Activated T-helper 9 cell treated with anti-CD3 and anti-CD28 coated beads, Interleukin-2, amount 50 U/mL, for 16 hours (primary cell): ENCODE results near the gene ARRDC5.
"Not testable (repeated sequence)": the region's sequence is repeated elsewhere in the genome, so short reads cannot be mapped to it uniquely, and the experiment has no call there.

Experiments used
- DNase-seq: peaks from one replicate; pipeline ENCODE4 v3.0.0-alpha.2; 2020; ENCODE audit warnings: low read depth

The ARRDC5 gene

GRCh38 chr19:4909897-4910593, 7.3 kb upstream of the ARRDC5 start:
- peak; percentile 89 for DNase-seq

- no peak for DNase-seq
Measured at GRCh38 chr19:4909156-4909896, 6.6 kb upstream of the ARRDC5 start, which contains the start of gene UHRF1. Gene UHRF1, plus strand, starts transcription at chr19:4909501. Its CDS starts 1,385 bp downstream, at chr19:4910886.

GRCh38 chr19:4908781-4909155, 6.1 kb upstream of the ARRDC5 start:
- DNase-seq = no peak

GRCh38 chr19:4908360-4908759, 5.7 kb upstream of the ARRDC5 start:
- no peak for DNase-seq

GRCh38 chr19:4906963-4907362, 4.3 kb upstream of the ARRDC5 start:
- no peak for DNase-seq

- no peak for DNase-seq
Measured at GRCh38 chr19:4904481-4904880, 1.8 kb upstream of the ARRDC5 start.

- not testable (repeated sequence) for DNase-seq
Measured at GRCh38 chr19:4900879-4901278, 1.8 kb downstream of the ARRDC5 start.

GRCh38 chr19:4897146-4897545, 5.5 kb downstream of the ARRDC5 start:
- no peak for DNase-seq

GRCh38 chr19:4896372-4896771, 6.3 kb downstream of the ARRDC5 start:
- DNase-seq = no peak

- DNase-seq = not testable (repeated sequence)
Measured at GRCh38 chr19:4892962-4893361, 9.7 kb downstream of the ARRDC5 start.

GRCh38 chr19:4891066-4891465, 11.6 kb downstream of the ARRDC5 start:
- no peak for DNase-seq

GRCh38 chr19:4889034-4889815, 13.5 kb downstream of the ARRDC5 start:
- DNase-seq = no peak

GRCh38 chr19:4887803-4888202, 14.9 kb downstream of the ARRDC5 start:
- DNase-seq = not testable (repeated sequence)

GRCh38 chr19:4884993-4885392, 17.7 kb downstream of the ARRDC5 start:
- DNase-seq = not testable (repeated sequence)

GRCh38 chr19:4882874-4883273, 19.8 kb downstream of the ARRDC5 start:
- DNase-seq = not testable (repeated sequence)

- DNase-seq = no peak
Measured at GRCh38 chr19:4879041-4879440, 23.7 kb downstream of the ARRDC5 start.

- no peak for DNase-seq
Measured at GRCh38 chr19:4878491-4878968, 24.2 kb downstream of the ARRDC5 start.

- no peak for DNase-seq
Measured at GRCh38 chr19:4877753-4878490, 24.8 kb downstream of the ARRDC5 start.

- DNase-seq = no peak
Measured at GRCh38 chr19:4873930-4874329, 28.8 kb downstream of the ARRDC5 start.

GRCh38 chr19:4871711-4872110, 31.0 kb downstream of the ARRDC5 start:
- no peak for DNase-seq

GRCh38 chr19:4870025-4870700, 32.5 kb downstream of the ARRDC5 start:
- DNase-seq = no peak
